Right lobe of liver (tissue), 4 donors: Measurements from ENCODE around the gene C1QTNF9B.

ENCODE experiments used
- POLR2A ChIP-seq: fragments of 450-650 bp; IDR thresholded peaks from one replicate; pipeline ENCODE4 v1.6.1; 2017; ENCODE audit warnings: antibody characterized with exemption, mild to moderate bottlenecking
- TF ChIP-seq, protein P1 (sequence below), 4 donors: fragments of 200-600 bp in 3 of 4; fragments of 450-650 bp in 1 of 4; IDR thresholded peaks; one replicate each; pipeline versions ENCODE4 v1.5.1 to v1.8.0; 2016 to 2022; ENCODE audit warnings: antibody characterized with exemption in 4 of 4, mild to moderate bottlenecking in 2 of 4
- donor health status: DM: no; HTN: no; CAD: no.
- donor health status: DM: no; HTN: no; CAD: no.
- donor health status: DM: no; HTN: yes; CAD: no.

GRCh38 chr13:23918208-23918607 is 20.9 kb upstream of the C1QTNF9B start:
- TF ChIP-seq, protein P1, sequence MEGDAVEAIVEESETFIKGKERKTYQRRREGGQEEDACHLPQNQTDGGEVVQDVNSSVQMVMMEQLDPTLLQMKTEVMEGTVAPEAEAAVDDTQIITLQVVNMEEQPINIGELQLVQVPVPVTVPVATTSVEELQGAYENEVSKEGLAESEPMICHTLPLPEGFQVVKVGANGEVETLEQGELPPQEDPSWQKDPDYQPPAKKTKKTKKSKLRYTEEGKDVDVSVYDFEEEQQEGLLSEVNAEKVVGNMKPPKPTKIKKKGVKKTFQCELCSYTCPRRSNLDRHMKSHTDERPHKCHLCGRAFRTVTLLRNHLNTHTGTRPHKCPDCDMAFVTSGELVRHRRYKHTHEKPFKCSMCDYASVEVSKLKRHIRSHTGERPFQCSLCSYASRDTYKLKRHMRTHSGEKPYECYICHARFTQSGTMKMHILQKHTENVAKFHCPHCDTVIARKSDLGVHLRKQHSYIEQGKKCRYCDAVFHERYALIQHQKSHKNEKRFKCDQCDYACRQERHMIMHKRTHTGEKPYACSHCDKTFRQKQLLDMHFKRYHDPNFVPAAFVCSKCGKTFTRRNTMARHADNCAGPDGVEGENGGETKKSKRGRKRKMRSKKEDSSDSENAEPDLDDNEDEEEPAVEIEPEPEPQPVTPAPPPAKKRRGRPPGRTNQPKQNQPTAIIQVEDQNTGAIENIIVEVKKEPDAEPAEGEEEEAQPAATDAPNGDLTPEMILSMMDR (IDR thresholded peaks at IDR 0.05) = no peak
- no peak for TF ChIP-seq POLR2A
